Fibroblast of peridontal ligament (primary cell): Measurements from ENCODE around the gene THUMPD2.
"Not testable (repeated sequence)": the region's sequence is repeated elsewhere in the genome, so short reads cannot be mapped to it uniquely, and the experiment has no call there.

ENCODE experiments used
- DNase-seq: peaks from one replicate; pipeline ENCODE4 v3.0.0-alpha.2; 2010; ENCODE audit errors: extremely low read depth

Gene THUMPD2

GRCh38 chr2:39778775-39779340 is at the start of gene THUMPD2:
Gene THUMPD2, minus strand, starts transcription at chr2:39779258. Its CDS starts 19 bp downstream, at chr2:39779239.
- DNase-seq, result peak; percentile 56

- no peak for DNase-seq
Measured at GRCh38 chr2:39821871-39822270, 42.8 kb upstream of the THUMPD2 start.

- DNase-seq, result no peak
Measured at GRCh38 chr2:39816845-39817244, 37.8 kb upstream of the THUMPD2 start.

DNA sequence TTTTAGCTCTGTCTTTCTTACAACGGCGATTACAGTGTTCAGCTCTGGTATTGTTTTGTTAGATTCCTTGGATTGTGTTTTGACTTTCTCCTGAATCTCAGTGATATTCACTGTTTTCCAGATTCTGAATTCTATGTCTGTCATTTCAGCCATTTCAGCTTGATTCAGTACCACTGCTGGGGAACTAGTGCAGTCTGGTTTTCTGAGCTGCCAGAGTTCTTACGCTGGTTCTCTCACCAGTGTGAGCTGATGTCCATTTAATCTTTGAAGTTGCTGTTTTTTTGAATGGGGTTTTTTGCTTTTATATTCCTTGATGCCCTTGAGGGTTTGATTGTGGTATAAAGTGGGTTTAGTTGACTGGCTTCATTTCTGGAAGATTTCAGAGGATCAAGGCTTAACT is 37.4 kb upstream of the THUMPD2 start:
- DNase-seq, result no peak

DNA sequence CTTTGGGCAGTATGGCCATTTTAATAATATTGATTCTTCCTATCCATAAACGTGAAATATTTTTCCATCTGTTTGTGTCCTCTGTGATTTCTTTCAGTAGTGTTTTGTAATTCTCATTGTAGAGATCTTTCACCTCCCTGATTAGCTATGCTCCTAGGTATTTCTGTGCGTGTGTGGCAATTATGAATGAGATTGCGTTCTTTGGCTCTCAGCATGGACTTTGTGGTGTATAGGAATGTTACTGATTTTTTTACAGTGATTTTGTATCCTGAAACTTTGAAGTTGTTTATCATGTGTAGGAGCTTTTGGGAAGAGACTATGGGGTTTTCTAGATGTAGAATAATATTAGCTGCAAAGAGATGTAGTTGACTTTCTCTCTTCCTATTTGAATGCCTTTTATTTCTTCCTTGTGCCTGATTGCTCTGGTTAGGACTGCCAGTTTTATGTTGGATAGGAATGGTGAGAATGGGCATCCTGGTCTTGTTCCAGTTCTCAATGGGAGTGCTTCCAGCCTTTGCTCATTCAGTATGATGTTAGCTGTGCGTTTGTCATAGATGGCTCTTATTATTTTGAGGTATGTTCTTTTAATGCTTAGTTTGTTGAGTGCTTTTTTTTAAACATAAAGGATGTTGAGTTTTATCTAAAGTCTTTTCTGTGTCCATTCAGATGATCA is 27.0 kb upstream of the THUMPD2 start:
- DNase-seq, result peak; percentile 25

- DNase-seq, result no peak
Measured at GRCh38 chr2:39803839-39804238, 24.8 kb upstream of the THUMPD2 start.

DNA sequence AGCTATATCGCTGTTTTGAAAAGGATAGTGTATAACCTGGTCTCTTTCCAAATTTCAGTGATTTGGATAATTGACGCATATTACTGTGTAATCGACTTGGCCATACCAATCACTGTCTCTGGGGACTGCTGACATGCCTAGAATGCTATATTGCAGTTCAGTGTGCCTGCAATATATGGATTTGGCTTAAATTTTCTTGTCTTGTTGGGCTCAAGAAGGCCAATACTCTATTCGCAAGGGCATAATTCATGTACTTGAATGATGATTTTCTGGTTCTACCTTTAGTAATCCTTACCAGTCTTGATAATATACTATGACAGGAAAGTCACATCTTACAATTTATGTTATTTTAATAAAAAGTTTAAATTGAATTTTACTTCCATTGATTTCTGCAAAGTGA is 21.7 kb upstream of the THUMPD2 start:
- no peak for DNase-seq

- no peak for DNase-seq
Measured at GRCh38 chr2:39796134-39796533, 17.1 kb upstream of the THUMPD2 start.

- DNase-seq, result not testable (repeated sequence)
Measured at GRCh38 chr2:39790216-39790818, 11.3 kb upstream of the THUMPD2 start.

GRCh38 chr2:39787950-39788349 is 8.9 kb upstream of the THUMPD2 start:
- no peak for DNase-seq

- no peak for DNase-seq
Measured at GRCh38 chr2:39786761-39787522, 7.9 kb upstream of the THUMPD2 start.

- DNase-seq, result no peak
Measured at GRCh38 chr2:39782591-39782990, 3.5 kb upstream of the THUMPD2 start.

- DNase-seq, result peak; percentile 14
Measured at GRCh38 chr2:39781697-39782096, 2.6 kb upstream of the THUMPD2 start.

DNA sequence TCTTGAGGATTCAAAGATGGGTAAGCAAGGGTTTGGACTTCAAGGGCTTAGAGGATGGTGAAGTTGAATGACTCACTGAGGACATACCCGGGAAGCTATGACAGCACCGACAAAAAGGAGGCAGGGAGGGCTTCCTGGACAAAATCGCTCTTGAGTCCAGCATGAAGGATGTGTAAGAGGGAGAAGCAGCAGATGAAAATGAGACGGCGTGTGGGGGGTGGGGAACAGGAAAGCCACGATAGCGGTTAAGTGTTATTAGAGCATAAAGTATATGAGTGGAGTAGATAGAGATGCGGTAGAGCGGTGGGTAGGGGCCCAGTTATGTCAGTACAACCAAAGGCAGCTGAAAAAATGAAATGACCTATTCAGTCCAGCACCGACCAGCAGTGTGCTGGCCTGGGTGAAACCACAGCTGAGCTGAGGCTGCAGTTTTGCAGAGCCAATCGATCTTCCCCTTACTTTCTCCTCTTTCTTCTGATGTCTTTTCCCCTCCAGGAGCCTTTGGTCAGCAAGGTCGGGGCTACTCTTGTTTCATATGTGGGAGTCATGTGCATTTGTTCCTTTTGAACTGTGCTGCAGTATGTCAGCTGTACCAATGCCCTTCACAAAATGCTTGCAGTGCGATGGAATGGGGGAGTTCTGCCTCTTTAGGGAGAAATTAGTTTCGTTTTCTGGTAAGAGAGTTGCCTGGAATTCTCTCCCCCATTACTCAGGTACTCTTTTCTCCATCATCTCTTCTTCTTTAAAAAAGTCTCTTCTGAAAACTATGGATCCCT is 2.0 kb upstream of the THUMPD2 start:
- DNase-seq, result peak; percentile 18

DNA sequence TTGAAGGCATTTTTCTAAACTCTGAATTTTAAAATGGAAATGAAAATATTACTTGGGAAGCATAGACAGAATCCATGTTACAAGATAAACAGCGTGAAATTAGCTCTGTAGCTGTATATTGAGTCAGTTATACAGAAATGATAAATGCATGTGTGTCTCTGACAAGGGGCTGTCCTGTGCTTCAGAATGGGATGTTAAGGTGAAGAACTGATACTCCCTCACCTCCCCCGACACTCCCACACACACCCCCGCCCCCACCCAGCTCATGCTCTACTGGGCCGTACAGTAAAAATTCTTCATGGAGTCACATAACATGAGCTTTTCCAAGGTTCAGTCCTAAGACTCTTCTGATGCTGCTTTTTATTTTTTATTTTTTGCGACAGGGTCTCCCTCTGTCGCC is 869 bp upstream of the THUMPD2 start:
- DNase-seq, result no peak

DNA sequence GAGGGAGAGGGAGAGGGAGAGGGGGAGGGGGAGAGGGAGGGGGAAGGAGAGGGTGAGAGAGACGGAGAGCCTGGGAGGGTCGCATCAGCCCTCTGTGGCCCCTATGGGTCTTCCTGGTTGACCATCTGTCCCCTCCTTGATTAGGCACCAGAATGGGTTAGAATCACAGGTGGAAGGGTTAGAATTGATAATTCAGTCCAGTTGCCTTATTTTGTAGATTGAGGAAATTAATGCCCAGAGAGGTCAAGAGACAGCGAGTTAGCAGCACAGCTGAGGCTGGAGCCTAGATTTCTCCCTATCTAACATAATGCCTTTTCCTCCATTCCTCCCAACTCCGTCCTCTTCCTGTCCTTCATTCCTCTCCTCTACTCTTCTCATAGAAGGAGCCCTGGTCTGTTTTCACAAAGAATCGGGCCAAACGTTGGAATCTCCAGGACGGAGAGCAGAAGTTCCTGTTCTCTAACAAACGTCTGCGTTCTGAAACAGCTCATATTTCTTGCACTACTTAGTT is 338 bp upstream of the THUMPD2 start:
- DNase-seq, result peak; percentile 22

GRCh38 chr2:39778233-39778632 is 825 bp downstream of the THUMPD2 start:
- no peak for DNase-seq

- DNase-seq, result no peak
Measured at GRCh38 chr2:39772812-39773152, 6.3 kb downstream of the THUMPD2 start.

DNA sequence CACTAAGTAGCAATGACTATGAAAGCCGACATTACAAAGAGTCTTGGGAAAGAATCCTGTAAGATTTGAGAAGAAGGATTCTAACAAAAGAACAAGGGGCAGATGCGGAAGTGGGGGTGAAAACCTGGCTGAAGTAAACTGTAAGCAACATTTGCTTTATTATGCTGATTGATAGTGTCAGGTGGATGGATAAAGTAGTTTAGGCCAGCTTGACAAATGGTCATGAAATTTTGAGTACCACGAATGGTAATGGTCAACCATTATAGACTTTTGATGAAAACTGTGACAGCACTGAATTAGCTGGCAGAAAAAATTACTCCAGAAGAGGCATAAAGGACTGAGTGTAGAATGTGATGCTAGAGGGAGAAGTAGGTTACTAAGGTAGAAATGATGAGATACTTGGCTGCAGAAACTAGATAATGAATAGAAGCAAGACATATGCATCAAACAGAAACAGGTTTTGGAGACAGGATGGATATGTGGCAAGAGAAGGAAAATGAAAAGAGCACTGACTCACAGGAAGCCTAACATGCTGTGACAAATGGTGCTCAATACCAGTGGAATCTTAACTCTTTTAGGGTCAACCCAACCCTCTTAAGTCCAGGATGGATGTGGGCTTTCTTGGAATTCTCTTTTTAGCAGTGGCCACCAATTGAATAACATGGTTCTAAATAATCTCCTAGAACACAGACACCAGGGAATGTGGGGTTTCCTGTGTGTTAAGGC is 6.8 kb downstream of the THUMPD2 start:
- DNase-seq, result peak; percentile 38

GRCh38 chr2:39762448-39762847 is 16.6 kb downstream of the THUMPD2 start:
- DNase-seq, result no peak

DNA sequence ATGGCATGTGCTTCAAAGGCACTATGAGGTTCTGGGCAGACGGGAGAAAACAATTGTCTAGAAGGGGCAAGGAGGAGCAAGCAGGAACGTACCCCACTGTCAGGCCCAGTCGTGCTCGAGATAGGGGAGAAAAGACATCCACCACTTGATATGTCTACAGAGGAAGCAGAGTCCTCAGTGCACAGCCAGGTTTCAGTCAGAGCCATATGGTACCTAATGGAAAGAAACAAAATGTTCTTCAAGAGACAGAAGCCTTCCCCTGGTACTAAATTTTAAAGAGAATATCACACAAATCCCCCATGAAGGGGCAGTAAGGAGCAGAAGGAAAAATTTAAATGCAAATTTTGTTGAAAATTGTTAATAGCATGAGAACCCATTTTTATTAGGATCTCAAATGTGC is 21.9 kb downstream of the THUMPD2 start:
- DNase-seq, result no peak
